GM18868 (cell line): ENCODE results near the gene ZNF664.
A peak's percentile ranks its signal among the peaks of the same experiment; 100 is the strongest.

Experiments used
- ATAC-seq: cut with Tn5 transposase; IDR thresholded peaks from one replicate; pipeline ENCODE4 v1.9.1; 2021; ENCODE audit warnings: mild to moderate bottlenecking, moderate library complexity; ENCODE audit not compliant: unreplicated experiment

ZNF664 gene

GRCh38 chr12:123957196-123957595 is 15.8 kb upstream of the ZNF664 start:
- no peak for ATAC-seq

GRCh38 chr12:123958462-123958861 is 14.6 kb upstream of the ZNF664 start:
- ATAC-seq = no peak

- no peak for ATAC-seq
Measured at GRCh38 chr12:123958876-123959275, 14.1 kb upstream of the ZNF664 start.

DNA sequence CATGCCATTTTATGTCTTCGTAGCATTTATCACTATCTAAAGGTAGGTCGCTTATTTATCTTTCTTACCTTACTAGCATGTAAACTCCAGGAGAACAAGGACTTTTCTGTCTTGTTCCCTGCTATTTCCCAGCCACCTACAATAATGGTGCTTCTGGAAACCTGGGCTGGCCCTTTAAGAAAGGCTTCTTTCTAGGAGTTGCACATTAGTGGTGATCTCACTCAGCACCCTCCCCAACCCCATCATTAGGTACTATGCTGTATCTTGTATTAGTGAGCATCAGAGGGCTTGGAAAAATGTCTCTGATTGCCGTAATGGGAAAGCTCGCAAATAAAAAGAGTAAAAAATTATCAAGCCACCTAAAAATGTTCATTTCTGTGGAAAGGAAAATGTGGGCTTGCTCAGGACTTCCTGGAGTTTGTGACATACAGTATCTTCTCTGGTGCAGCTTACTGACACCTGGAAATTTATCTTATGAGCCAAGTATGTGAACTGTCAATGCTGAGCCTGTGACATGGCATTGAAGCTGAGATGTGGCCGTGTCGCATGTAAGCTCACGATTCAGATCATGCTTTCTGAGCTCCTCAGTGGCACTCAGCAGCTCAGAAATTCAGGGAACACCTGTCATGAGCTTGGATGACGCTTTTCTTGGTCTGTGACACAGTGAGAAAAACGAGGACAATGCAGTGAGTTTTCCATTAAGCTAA is 12.8 kb upstream of the ZNF664 start:
- no peak for ATAC-seq

- ATAC-seq = no peak
Measured at GRCh38 chr12:123960856-123961255, 12.2 kb upstream of the ZNF664 start.

DNA sequence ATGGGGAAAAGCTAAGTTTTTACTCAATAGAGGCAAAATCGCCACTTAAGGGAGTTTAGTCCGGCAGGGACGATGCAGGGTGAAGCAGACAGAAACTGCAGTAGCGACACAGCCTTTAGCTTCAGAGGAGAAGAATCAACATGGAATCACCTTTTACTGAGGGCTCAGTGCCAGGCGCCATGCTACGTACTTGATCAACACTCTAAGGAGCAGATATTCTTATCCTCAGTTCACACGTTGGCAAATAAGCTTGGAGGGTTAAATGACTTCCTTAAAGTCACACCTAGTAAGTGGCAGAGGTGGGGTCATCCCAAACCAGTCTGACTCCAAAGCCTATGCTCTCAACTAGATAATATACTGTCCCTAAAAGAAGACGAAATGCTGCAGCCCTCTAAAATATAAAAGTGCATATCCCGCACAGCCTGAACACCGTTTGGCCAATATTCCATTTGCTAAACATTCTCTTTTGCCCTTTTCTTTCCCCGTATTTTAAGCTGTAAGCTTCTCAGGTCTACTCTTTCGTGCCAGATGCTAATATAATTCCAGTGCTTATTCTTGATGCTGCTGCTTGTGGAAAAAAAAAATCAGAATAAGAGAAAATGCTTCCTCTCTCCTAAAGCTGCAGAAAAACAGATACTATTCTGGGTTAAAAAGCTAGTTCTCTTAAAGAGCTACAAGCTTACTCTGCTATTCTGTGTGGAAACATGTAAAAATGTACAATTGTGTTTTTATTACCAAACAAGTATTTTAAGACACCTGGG is 11.2 kb upstream of the ZNF664 start:
- ATAC-seq = no peak

GRCh38 chr12:123962513-123962912 is 10.5 kb upstream of the ZNF664 start:
- no peak for ATAC-seq

GRCh38 chr12:123963821-123964220 is 9.2 kb upstream of the ZNF664 start:
- ATAC-seq = no peak

GRCh38 chr12:123965382-123965781 is 7.6 kb upstream of the ZNF664 start:
- no peak for ATAC-seq

DNA sequence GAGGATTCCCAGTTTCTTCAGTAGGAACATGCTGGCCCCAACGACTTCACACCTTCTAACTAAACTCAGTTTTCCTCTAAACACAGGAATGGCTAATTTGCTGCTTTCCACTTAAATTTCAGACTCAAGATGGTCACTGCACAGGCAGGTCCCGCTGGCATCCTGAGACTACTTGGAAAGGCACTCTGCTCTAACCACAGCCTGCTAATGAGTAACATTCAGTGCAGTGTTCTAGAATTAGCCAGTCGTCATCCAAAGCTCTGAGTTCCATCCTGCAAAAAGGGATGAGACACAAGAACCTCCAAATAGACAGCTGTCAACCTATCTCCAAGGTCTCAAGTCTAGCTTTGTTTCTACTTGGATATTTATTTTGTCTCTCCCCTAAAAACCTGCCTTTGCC is 6.4 kb upstream of the ZNF664 start:
- no peak for ATAC-seq

GRCh38 chr12:123967121-123967586 is 5.9 kb upstream of the ZNF664 start:
- ATAC-seq = no peak

GRCh38 chr12:123971449-123971769 is 1.6 kb upstream of the ZNF664 start:
- no peak for ATAC-seq

- ATAC-seq = peak; percentile 1
Measured at GRCh38 chr12:123971770-123972456, 1.1 kb upstream of the ZNF664 start.

GRCh38 chr12:123973552-123974341 is 732 bp downstream of the ZNF664 start:
- no peak for ATAC-seq

DNA sequence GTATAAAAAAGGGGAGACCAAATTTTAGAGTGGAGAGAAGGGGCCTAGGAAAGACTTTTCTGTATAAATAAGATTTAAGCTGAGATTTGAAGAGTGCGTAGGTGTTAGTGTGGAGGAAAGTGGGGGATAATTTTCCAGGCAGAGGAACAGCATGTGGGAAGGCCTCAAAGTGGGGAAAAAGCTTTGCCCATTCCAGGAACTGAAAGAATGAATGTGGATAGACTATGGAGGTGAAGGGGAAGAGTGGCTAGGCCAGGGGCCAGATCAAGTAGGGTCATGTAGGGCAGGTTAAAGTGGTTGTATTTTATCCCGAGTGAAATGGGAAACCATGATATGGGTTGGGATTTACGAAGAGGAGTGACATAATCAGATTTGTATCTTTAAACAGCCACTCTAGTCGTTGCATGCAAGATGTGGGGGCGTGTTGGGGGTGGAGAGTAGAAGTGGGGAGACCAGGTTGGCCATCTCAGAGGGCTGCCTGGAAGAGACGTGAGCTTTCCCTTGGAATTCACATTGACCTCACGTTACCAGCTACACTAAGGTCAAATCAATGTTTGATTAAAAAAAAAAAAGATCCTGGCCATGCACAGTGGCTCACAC is 3.3 kb downstream of the ZNF664 start:
- no peak for ATAC-seq

- no peak for ATAC-seq
Measured at GRCh38 chr12:123979566-123979965, 6.6 kb downstream of the ZNF664 start.

- no peak for ATAC-seq
Measured at GRCh38 chr12:123982269-123982668, 9.3 kb downstream of the ZNF664 start.

DNA sequence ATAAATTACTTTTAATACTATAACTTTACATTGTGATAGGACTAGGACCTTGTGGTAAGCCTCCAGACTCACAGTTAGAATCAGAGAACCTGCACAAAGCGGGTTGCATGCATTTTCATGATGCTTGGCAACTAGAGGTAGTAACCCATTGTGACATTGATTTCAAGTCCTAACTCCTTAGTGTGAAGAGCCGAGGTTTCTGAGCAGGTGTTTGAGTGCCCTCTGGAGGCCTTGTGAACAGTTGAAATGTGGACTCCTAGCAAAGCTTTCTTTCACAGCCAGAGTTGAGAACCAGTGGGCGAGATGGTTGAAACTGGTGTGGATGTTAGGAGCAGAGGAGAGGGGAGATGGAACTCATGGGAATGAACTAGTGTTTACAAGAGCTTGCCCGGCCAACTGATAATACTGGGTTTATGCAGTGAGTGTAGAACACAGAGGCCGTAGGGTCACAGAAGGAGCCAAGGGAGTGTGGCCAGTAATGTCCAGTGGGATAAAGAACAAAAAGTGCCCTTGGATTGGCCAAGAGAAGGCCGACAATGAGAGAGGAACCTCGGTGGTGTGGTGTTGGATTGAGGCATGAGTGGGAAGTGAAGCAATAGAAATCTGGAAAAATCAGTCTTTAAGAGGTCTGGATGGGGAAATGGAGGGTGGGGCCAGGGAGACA is 10.9 kb downstream of the ZNF664 start:
- ATAC-seq = peak; percentile 75

GRCh38 chr12:123984903-123985302 is 11.9 kb downstream of the ZNF664 start:
- no peak for ATAC-seq

DNA sequence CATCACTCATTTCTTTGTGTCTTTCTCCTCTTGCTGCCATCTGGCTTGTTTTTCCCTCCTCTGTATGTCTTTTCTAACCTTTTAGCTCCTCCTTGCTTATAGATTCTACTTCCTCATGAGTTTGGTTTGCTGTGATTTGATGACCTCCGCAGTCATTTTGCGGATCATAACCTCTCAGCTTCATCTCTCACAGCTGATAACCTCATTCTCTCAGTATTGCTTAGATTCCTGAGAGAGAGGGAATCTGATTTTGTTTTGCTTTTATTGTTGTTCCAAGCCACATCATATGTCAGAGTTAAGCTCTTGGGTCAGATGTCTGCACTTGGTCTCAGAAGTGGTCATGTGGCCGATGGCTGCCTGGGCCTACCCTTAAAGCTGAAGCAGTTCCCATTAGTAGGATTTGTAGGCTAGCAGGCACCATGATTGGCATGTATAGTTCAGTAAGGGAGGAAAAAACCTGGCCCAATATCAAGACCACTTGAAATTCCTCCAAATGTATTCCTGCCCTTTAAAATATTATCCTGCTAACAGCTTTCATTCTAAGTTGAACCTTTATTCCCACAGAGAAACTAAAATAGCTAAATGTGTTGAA is 13.5 kb downstream of the ZNF664 start:
- no peak for ATAC-seq
